Measurements from ENCODE around the gene C3orf18.

The C3orf18 gene

DNA sequence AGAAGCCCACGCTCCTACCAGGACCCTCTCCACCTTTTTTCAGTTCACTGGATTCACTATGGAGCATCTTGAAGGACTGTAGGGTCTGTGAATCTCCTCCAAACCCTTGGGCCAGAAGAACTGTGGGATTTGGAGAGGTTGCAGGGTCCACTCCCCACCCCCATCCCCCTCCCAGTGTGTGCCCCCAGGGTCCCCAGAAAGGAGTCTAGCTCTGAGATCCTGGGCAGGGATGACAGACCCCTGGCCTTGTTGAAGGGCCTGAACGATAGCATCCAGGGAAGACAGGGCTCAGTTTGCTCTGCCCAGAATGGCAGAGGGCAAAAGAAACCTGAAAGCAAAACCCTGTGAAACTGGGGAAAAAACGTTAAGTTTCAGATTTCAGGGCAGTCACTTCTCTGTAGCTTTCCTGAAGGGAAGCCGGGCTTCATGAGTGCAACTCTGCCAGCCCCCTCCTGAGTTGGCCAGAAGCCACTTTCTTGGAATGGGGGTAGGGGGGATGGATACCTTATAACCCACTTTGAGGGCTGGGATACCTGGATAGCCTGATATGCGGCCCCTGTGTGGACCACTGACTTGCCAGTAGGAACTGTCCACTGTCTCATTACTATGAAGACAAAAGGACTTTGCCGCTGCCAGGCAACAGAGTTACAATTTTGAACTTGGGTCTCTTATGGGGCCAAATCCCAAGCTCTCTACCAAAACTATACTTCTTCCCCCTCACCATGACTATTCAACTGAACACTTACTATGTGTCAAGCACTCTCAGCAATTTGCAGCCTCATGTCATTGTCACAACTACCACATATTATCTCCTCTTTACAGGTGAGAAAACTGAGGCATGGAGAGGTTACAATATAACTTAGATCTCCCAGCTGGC, 45.7 kb upstream of the C3orf18 start:
- no peak for TF ChIP-seq EZH2phosphoT487 (IDR thresholded peaks at IDR 0.05; ENCODE audit: low read depth)
- TF ChIP-seq, protein P1, sequence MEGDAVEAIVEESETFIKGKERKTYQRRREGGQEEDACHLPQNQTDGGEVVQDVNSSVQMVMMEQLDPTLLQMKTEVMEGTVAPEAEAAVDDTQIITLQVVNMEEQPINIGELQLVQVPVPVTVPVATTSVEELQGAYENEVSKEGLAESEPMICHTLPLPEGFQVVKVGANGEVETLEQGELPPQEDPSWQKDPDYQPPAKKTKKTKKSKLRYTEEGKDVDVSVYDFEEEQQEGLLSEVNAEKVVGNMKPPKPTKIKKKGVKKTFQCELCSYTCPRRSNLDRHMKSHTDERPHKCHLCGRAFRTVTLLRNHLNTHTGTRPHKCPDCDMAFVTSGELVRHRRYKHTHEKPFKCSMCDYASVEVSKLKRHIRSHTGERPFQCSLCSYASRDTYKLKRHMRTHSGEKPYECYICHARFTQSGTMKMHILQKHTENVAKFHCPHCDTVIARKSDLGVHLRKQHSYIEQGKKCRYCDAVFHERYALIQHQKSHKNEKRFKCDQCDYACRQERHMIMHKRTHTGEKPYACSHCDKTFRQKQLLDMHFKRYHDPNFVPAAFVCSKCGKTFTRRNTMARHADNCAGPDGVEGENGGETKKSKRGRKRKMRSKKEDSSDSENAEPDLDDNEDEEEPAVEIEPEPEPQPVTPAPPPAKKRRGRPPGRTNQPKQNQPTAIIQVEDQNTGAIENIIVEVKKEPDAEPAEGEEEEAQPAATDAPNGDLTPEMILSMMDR (IDR thresholded peaks at IDR 0.05; ENCODE audit: low read depth, low read length) = no peak
- no peak overlapping the region for H3K9ac ChIP-seq (ENCODE audit: low read length)
- no peak overlapping the region for H3K27ac ChIP-seq (ENCODE audit: low read length)
- peaks cover 11% of the 10 kb centered on the region for H3K79me2 ChIP-seq (ENCODE audit: low read length)
- H3K27me3 ChIP-seq (ENCODE audit: low read depth, low read length) = peaks cover 19% of the 10 kb centered on the region
- peaks cover 27% of the 10 kb centered on the region for H3K4me1 ChIP-seq (ENCODE audit: low read length)
- H4K20me1 ChIP-seq (ENCODE audit: insufficient read depth, low read length) = no peaks in the 10 kb centered on the region
- H2AFZ ChIP-seq (ENCODE audit: low read depth, low read length) = no peak overlapping the region
- no peak overlapping the region for H3K4me3 ChIP-seq (ENCODE audit: low read length)
- no peaks in the 10 kb centered on the region for H3K36me3 ChIP-seq (replicated peaks; ENCODE audit: low read depth, low read length)
- H3K9me3 ChIP-seq (ENCODE audit: insufficient read depth, low read length) = no peaks in the 10 kb centered on the region
- no peak overlapping the region for H3K4me2 ChIP-seq (ENCODE audit: low read length)

DNA sequence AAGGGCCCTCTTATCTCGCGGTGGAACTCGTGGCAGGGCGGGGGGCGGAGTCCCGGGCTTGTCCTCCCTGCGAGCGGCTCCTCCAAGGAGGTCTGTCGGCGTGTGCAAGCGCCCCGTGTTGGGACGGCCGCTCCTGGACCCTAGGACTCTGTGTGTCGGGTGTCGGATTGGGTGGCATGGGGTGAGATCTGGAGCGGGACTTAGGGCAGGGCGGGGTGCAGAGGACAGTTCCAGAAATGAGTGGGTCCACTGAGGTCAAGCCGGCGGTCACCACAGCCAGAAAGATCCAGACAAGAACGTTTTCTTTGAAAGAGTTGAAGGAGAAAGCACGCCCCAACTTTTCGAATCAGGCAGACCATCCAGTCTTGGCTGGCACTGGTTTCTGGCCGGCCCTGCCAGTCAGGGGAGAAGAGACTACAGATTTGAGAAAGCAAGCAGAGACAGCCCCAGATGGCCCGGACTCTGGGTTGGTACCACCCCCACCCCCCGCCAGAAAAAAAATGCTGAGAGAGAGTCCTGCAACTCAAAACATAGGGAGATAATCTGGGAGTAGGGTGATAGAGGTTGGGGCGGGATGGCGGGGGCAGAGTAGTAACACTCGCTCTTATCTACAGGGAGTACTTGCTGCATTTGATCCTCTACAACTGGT, 44.8 kb upstream of the C3orf18 start:
- TF ChIP-seq, protein P1 (IDR thresholded peaks at IDR 0.05; ENCODE audit: low read depth, low read length) = no peak
- TF ChIP-seq EZH2phosphoT487 (IDR thresholded peaks at IDR 0.05; ENCODE audit: low read depth) = no peak
- H3K4me3 ChIP-seq (ENCODE audit: low read length) = peak overlapping the region; percentile 81
- H3K9me3 ChIP-seq (ENCODE audit: insufficient read depth, low read length) = no peaks in the 10 kb centered on the region
- H2AFZ ChIP-seq (ENCODE audit: low read depth, low read length) = peak overlapping the region; percentile 67
- peaks cover 2% of the 10 kb centered on the region for H3K79me2 ChIP-seq (ENCODE audit: low read length)
- no peaks in the 10 kb centered on the region for H3K36me3 ChIP-seq (replicated peaks; ENCODE audit: low read depth, low read length)
- no peak overlapping the region for H3K27ac ChIP-seq (ENCODE audit: low read length)
- H3K4me1 ChIP-seq (ENCODE audit: low read length) = peaks cover 21% of the 10 kb centered on the region
- H3K4me2 ChIP-seq (ENCODE audit: low read length) = peak overlapping the region; percentile 91
- H3K27me3 ChIP-seq (ENCODE audit: low read depth, low read length) = peaks cover 19% of the 10 kb centered on the region
- H3K9ac ChIP-seq (ENCODE audit: low read length) = peak overlapping the region; percentile 73
- H4K20me1 ChIP-seq (ENCODE audit: insufficient read depth, low read length) = no peaks in the 10 kb centered on the region

DNA sequence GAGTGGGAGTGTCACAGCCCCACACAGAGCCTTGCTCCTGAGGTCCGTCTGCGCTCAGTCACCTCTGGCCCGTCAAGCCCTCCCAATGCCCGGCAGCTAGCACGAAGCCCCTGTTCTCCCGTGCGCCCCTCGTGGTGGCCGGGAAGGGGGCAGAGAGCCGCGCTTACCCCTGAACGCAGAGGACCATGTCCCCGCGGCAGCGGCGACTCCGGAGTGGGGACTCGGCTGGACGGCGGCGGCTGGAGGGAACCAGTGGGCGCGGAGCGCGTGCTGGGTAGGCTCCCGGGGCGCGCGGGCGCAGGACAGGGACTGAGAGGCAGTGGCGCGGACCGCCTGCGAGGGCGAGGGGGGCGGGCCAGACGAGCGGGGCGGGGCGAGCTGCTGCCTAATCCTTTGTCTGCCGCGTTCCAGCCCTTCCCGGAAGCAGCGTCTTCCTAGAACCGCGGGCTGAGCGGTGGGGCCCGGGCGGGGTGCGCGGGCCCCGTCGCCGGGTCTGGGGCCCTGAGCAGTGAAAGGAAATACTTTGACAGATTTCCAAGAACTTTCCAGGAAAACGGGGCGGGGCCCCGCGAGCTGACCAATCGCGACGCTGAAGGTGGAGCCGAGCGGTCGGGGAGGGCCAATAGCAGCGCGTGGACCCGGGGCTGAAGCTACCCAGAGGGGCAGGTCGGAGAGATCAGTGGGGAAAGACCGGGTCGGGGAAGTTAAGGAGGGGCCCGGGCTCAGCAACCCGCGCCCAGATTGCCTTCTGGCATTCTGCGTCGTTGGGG, 44.1 kb upstream of the C3orf18 start, which contains the start of gene CISH:
TSS of gene CISH (minus strand) at position 311 of the 770 bp plus-strand sequence. CDS start at position 187, 124 bp downstream.
- H3K9me3 ChIP-seq (ENCODE audit: insufficient read depth, low read length) = no peaks in the 10 kb centered on the region
- no peaks in the 10 kb centered on the region for H3K79me2 ChIP-seq (ENCODE audit: low read length)
- peak within 1 kb of the TSS; percentile 81 for H3K4me3 ChIP-seq (ENCODE audit: low read length)
- no peaks in the 10 kb centered on the region for H4K20me1 ChIP-seq (ENCODE audit: insufficient read depth, low read length)
- peak within 1 kb of the TSS; percentile 73 for H3K9ac ChIP-seq (ENCODE audit: low read length)
- H3K4me1 ChIP-seq (ENCODE audit: low read length) = peaks cover 21% of the 10 kb centered on the region
- no peak within 1 kb of the TSS for H3K27ac ChIP-seq (ENCODE audit: low read length)
- no peaks in the 10 kb centered on the region for H3K36me3 ChIP-seq (replicated peaks; ENCODE audit: low read depth, low read length)
- H3K4me2 ChIP-seq (ENCODE audit: low read length) = peak within 1 kb of the TSS; percentile 91
- H3K27me3 ChIP-seq (ENCODE audit: low read depth, low read length) = peaks cover 19% of the 10 kb centered on the region
- TF ChIP-seq EZH2phosphoT487 (IDR thresholded peaks at IDR 0.05; ENCODE audit: low read depth) = no peak
- TF ChIP-seq, protein P1 (IDR thresholded peaks at IDR 0.05; ENCODE audit: low read depth, low read length) = peak; percentile 55
- peak within 1 kb of the TSS; percentile 67 for H2AFZ ChIP-seq (ENCODE audit: low read depth, low read length)
